HCT116 (cell line): ENCODE results near the gene GPR12.

Experiments
- CEBPB ChIP-seq: IDR thresholded peaks from 2 replicates; pipeline ENCODE4 v1.6.1; 2012; ENCODE audit warnings: low read depth
- EZH2 ChIP-seq: fragments of 200-600 bp; sonication (generic); IDR thresholded peaks from 2 replicates; pipeline ENCODE4 v1.6.1; 2017; ENCODE audit warnings: antibody characterized with exemption, mixed run types
- POLR2A ChIP-seq: IDR thresholded peaks from 2 replicates; pipeline ENCODE4 v1.7.0; 2011; ENCODE audit warnings: borderline replicate concordance; ENCODE audit not compliant: insufficient read depth, insufficient read length; ENCODE audit errors: extremely low read depth
- TCF7L2 ChIP-seq: IDR thresholded peaks from 2 replicates; pipeline ENCODE4 v1.7.0; 2011; ENCODE audit warnings: borderline replicate concordance, inconsistent platforms; ENCODE audit not compliant: insufficient read depth, insufficient read length; ENCODE audit errors: extremely low read depth
- TF ChIP-seq, protein P1 (sequence below): IDR thresholded peaks from 2 replicates; pipeline ENCODE4 v1.6.1; 2012
- TF ChIP-seq, protein P2 (sequence below), 3 experiments: fragments of 200-600 bp in 1 of 3; sonication (generic) in 1 of 3; IDR thresholded peaks in 2 of 3; conservative IDR thresholded peaks in 1 of 3; 2 replicates each; pipeline ENCODE4 v1.5.1; 2012 to 2017; ENCODE audit warnings: low read depth in 2 of 3, low read length in 2 of 3, antibody characterized with exemption in 1 of 3, borderline replicate concordance in 1 of 3, control low read depth in 1 of 3, mild to moderate bottlenecking in 1 of 3, mixed read lengths in 1 of 3, mixed run types in 1 of 3, moderate library complexity in 1 of 3; ENCODE audit not compliant: insufficient read depth in 1 of 3
- TF ChIP-seq, protein P3 (sequence below): IDR thresholded peaks from 2 replicates; pipeline ENCODE4 v1.6.1; 2012; ENCODE audit warnings: low read depth

DNA sequence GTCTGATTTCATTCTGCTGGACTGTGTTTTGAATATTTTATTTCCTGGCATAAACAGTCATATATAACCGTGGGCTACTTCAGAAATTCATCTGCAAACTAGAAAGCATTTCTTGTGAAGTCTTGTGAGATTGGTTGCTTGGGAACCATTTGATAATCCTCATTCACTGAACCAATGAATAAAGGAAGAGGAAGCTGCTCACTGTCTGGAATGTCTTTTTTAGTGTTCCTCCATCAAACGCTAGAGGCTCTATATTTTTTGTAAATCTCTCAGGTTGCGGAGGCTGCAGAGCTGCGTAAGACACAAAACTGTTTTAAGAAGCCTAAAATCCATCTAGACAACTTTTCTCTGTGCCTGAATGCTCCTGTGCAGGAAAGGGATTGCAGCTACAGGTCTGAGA is 18.7 kb upstream of the GPR12 start:
- TF ChIP-seq POLR2A (no peak), TCF7L2 (no peak), CEBPB (no peak), EZH2 (no peak)
- TF ChIP-seq, protein P1, sequence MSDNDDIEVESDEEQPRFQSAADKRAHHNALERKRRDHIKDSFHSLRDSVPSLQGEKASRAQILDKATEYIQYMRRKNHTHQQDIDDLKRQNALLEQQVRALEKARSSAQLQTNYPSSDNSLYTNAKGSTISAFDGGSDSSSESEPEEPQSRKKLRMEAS, result no peak
- TF ChIP-seq, protein P2, sequence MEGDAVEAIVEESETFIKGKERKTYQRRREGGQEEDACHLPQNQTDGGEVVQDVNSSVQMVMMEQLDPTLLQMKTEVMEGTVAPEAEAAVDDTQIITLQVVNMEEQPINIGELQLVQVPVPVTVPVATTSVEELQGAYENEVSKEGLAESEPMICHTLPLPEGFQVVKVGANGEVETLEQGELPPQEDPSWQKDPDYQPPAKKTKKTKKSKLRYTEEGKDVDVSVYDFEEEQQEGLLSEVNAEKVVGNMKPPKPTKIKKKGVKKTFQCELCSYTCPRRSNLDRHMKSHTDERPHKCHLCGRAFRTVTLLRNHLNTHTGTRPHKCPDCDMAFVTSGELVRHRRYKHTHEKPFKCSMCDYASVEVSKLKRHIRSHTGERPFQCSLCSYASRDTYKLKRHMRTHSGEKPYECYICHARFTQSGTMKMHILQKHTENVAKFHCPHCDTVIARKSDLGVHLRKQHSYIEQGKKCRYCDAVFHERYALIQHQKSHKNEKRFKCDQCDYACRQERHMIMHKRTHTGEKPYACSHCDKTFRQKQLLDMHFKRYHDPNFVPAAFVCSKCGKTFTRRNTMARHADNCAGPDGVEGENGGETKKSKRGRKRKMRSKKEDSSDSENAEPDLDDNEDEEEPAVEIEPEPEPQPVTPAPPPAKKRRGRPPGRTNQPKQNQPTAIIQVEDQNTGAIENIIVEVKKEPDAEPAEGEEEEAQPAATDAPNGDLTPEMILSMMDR (IDR thresholded peaks at IDR 0.05 in 2 of 3, conservative IDR thresholded peaks at IDR 0.05 in 1 of 3; ENCODE audit: borderline replicate concordance in 1 of 3, insufficient read depth in 1 of 3, low read depth in 2 of 3, low read length in 2 of 3), result no peak
- TF ChIP-seq, protein P3, sequence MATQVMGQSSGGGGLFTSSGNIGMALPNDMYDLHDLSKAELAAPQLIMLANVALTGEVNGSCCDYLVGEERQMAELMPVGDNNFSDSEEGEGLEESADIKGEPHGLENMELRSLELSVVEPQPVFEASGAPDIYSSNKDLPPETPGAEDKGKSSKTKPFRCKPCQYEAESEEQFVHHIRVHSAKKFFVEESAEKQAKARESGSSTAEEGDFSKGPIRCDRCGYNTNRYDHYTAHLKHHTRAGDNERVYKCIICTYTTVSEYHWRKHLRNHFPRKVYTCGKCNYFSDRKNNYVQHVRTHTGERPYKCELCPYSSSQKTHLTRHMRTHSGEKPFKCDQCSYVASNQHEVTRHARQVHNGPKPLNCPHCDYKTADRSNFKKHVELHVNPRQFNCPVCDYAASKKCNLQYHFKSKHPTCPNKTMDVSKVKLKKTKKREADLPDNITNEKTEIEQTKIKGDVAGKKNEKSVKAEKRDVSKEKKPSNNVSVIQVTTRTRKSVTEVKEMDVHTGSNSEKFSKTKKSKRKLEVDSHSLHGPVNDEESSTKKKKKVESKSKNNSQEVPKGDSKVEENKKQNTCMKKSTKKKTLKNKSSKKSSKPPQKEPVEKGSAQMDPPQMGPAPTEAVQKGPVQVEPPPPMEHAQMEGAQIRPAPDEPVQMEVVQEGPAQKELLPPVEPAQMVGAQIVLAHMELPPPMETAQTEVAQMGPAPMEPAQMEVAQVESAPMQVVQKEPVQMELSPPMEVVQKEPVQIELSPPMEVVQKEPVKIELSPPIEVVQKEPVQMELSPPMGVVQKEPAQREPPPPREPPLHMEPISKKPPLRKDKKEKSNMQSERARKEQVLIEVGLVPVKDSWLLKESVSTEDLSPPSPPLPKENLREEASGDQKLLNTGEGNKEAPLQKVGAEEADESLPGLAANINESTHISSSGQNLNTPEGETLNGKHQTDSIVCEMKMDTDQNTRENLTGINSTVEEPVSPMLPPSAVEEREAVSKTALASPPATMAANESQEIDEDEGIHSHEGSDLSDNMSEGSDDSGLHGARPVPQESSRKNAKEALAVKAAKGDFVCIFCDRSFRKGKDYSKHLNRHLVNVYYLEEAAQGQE, result no peak
